ENCODE results near the gene NCAPG2. TPM values are rescaled to one million over a fixed set of nuclear protein-coding genes. Genes with fewer than 3 reads are reported as not detected.
A peak's percentile ranks its signal among the peaks of the same experiment; 100 is the strongest.

The NCAPG2 gene
- total and polyA plus RNA-seq, 2 donors from 2014 or later = 1.3 to 6.3 TPM

DNA sequence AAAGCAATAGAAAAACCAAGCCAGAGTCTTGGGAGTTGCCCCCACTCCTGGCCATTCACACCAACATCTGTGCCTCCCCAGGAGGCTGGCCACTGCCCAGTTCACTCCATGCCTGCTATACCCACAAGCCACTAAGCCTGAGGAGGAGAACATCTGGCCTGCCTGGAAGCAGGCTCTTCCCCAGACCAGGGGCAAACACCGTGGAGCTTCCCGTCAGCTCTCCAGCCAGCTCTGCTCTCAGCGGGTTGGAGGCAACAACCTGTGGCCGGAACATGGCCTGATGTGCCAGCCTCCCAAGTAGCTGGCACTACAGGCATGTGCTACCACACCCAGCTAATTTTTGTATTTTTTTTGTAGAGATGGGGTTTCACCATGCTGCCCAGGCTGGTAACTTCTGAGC lies 107.9 kb downstream of the NCAPG2 start:
- H3K27ac ChIP-seq (ENCODE audit: low read depth in 2 of 2, low read length in 2 of 2) = no peak overlapping the region
- intact Hi-C loops (cut with DNase I) = no loop called here
- DNase-seq (no peak), FAIRE-seq (no peak)
- H3K9me3 ChIP-seq (ENCODE audit: control insufficient read depth in 2 of 3, insufficient read depth in 1 of 3, low read length in 3 of 3) = peaks cover 0 to 2% (median 0%) of the 10 kb centered on the region in 3 donors
- no peaks in the 10 kb centered on the region for H3K27me3 ChIP-seq (ENCODE audit: control insufficient read depth, insufficient read depth, low read length)
- TF ChIP-seq, protein P1, sequence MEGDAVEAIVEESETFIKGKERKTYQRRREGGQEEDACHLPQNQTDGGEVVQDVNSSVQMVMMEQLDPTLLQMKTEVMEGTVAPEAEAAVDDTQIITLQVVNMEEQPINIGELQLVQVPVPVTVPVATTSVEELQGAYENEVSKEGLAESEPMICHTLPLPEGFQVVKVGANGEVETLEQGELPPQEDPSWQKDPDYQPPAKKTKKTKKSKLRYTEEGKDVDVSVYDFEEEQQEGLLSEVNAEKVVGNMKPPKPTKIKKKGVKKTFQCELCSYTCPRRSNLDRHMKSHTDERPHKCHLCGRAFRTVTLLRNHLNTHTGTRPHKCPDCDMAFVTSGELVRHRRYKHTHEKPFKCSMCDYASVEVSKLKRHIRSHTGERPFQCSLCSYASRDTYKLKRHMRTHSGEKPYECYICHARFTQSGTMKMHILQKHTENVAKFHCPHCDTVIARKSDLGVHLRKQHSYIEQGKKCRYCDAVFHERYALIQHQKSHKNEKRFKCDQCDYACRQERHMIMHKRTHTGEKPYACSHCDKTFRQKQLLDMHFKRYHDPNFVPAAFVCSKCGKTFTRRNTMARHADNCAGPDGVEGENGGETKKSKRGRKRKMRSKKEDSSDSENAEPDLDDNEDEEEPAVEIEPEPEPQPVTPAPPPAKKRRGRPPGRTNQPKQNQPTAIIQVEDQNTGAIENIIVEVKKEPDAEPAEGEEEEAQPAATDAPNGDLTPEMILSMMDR (IDR thresholded peaks at IDR 0.05; ENCODE audit: borderline replicate concordance, extremely low read depth, insufficient read depth) = no peak
- no peaks in the 10 kb centered on the region for H3K4me1 ChIP-seq (ENCODE audit: control insufficient read depth in 2 of 3, insufficient read depth in 2 of 3, low read depth in 1 of 3, low read length in 3 of 3)
- H3K4me3 ChIP-seq (ENCODE audit: low read length in 3 of 3) = no peak overlapping the region
- no peaks in the 10 kb centered on the region for H3K36me3 ChIP-seq (ENCODE audit: control insufficient read depth in 2 of 3, insufficient read depth in 3 of 3, low read length in 3 of 3)
- no peak overlapping the region for H3K9ac ChIP-seq (ENCODE audit: low read length in 3 of 3)

DNA sequence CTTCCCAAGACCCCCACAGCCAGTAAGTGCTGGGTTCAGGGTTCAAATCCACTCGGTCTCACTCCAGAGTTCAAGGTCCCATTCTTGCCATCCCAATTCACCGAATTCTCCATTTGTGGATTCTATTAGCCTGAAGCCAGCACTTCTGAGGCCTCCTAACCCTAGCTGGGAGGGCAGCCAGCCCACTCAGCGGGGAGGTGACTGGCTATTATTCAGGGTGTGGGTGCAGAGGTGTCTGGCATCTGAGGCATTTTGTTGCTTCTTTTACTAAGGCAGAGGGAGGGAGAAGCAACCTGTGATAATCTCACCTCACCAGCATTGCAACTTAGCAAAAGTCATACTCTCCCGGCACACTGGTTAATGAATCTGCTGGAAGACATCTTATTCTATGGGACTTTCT lies 108.3 kb downstream of the NCAPG2 start:
- Histone ChIP-seq H3K27me3 (ENCODE audit: control insufficient read depth, insufficient read depth, low read length) (no peaks in the 10 kb centered on the region), H3K4me1 (ENCODE audit: control insufficient read depth in 2 of 3, insufficient read depth in 2 of 3, low read depth in 1 of 3, low read length in 3 of 3) (no peaks in the 10 kb centered on the region), H3K4me3 (ENCODE audit: low read length in 3 of 3) (no peak overlapping the region), H3K27ac (ENCODE audit: low read depth in 2 of 2, low read length in 2 of 2) (no peak overlapping the region), H3K9ac (ENCODE audit: low read length in 3 of 3) (no peak overlapping the region), H3K9me3 (ENCODE audit: control insufficient read depth in 2 of 3, insufficient read depth in 1 of 3, low read length in 3 of 3) (peaks cover 0 to 2% (median 0%) of the 10 kb centered on the region in 3 donors), H3K36me3 (ENCODE audit: control insufficient read depth in 2 of 3, insufficient read depth in 3 of 3, low read length in 3 of 3) (no peaks in the 10 kb centered on the region)
- no peak for DNase-seq
- TF ChIP-seq, protein P1 (IDR thresholded peaks at IDR 0.05; ENCODE audit: borderline replicate concordance, extremely low read depth, insufficient read depth) = no peak
- FAIRE-seq = no peak
- intact Hi-C loops (cut with DNase I) = no loop called here

- H3K4me1 ChIP-seq (ENCODE audit: control insufficient read depth in 2 of 3, insufficient read depth in 2 of 3, low read depth in 1 of 3, low read length in 3 of 3) = no peaks in the 10 kb centered on the region
- H3K4me3 ChIP-seq (ENCODE audit: low read length in 3 of 3) = peak overlapping the region in 1 of 3 donors; percentile 45
- intact Hi-C loops (cut with DNase I) = no loop called here
- H3K27me3 ChIP-seq (ENCODE audit: control insufficient read depth, insufficient read depth, low read length) = no peaks in the 10 kb centered on the region
- no peak for FAIRE-seq
- H3K36me3 ChIP-seq (ENCODE audit: control insufficient read depth in 2 of 3, insufficient read depth in 3 of 3, low read length in 3 of 3) = no peaks in the 10 kb centered on the region
- no peak overlapping the region for H3K27ac ChIP-seq (ENCODE audit: low read depth in 2 of 2, low read length in 2 of 2)
- peak in 2 of 5 donors; percentile 56 to 61 for DNase-seq
- no peak overlapping the region for H3K9ac ChIP-seq (ENCODE audit: low read length in 3 of 3)
- TF ChIP-seq, protein P1 (IDR thresholded peaks at IDR 0.05; ENCODE audit: borderline replicate concordance, extremely low read depth, insufficient read depth) = no peak
- peaks cover 0 to 2% (median 0%) of the 10 kb centered on the region in 3 donors for H3K9me3 ChIP-seq (ENCODE audit: control insufficient read depth in 2 of 3, insufficient read depth in 1 of 3, low read length in 3 of 3)
Measured at GRCh38 chr7:158595068-158595467, 109.5 kb downstream of the NCAPG2 start.

GRCh38 chr7:158592541-158592940 lies 112.1 kb downstream of the NCAPG2 start:
- Histone ChIP-seq H3K27me3 (ENCODE audit: control insufficient read depth, insufficient read depth, low read length) (no peaks in the 10 kb centered on the region), H3K36me3 (ENCODE audit: control insufficient read depth in 2 of 3, insufficient read depth in 3 of 3, low read length in 3 of 3) (no peaks in the 10 kb centered on the region), H3K9ac (ENCODE audit: low read length in 3 of 3) (no peak overlapping the region), H3K4me3 (ENCODE audit: low read length in 3 of 3) (no peak overlapping the region), H3K4me1 (ENCODE audit: control insufficient read depth in 2 of 3, insufficient read depth in 2 of 3, low read depth in 1 of 3, low read length in 3 of 3) (no peaks in the 10 kb centered on the region), H3K9me3 (ENCODE audit: control insufficient read depth in 2 of 3, insufficient read depth in 1 of 3, low read length in 3 of 3) (peaks cover 0 to 2% (median 0%) of the 10 kb centered on the region in 3 donors), H3K27ac (ENCODE audit: low read depth in 2 of 2, low read length in 2 of 2) (no peak overlapping the region)
- intact Hi-C loops (cut with DNase I) = no loop called here
- no peak for DNase-seq
- no peak for FAIRE-seq
- TF ChIP-seq, protein P1 (IDR thresholded peaks at IDR 0.05; ENCODE audit: borderline replicate concordance, extremely low read depth, insufficient read depth) = no peak
